ENCODE data around the gene NCKAP5. TPM values are rescaled to one million over a fixed set of nuclear protein-coding genes. Genes with fewer than 3 reads are reported as not detected.

NCKAP5 gene
- total and polyA plus RNA-seq, 2 of the 13 experiments (the other 11 are each of a cell fraction or from before 2014, with no cell fraction given): 0.01 TPM; not detected in 1

- Histone ChIP-seq H3K36me3 (replicated peaks in 1 of 2; ENCODE audit: control insufficient read depth in 1 of 2, insufficient read depth in 2 of 2, low read length in 2 of 2) (no peaks in the 10 kb centered on the region), H3K9me3 (ENCODE audit: low read length) (no peaks in the 10 kb centered on the region), H3K4me3 (replicated peaks in 1 of 3; ENCODE audit: insufficient read depth in 1 of 3, low read depth in 2 of 3, low read length in 3 of 3) (no peak overlapping the region), H3K4me1 (ENCODE audit: insufficient read depth, low read length) (peaks cover 10% of the 10 kb centered on the region), H2AFZ (ENCODE audit: low read length) (no peak overlapping the region), H4K20me1 (ENCODE audit: insufficient read depth, low read length) (no peaks in the 10 kb centered on the region), H3K9ac (ENCODE audit: insufficient read depth, low read depth, low read length) (no peak overlapping the region), H3K79me2 (ENCODE audit: insufficient read depth, low read length) (no peaks in the 10 kb centered on the region), H3K27ac (ENCODE audit: extremely low read length, insufficient read depth, low read length) (no peak overlapping the region), H3K4me2 (ENCODE audit: low read depth, low read length) (no peak overlapping the region), H3K27me3 (ENCODE audit: control insufficient read depth in 1 of 2, insufficient read depth in 2 of 2, low read length in 2 of 2) (no peaks in the 10 kb centered on the region)
- no peak for ATAC-seq
- intact Hi-C loops (cut with micrococcal nuclease; ENCODE audit: unreplicated experiment): no loop called here
- in situ Hi-C loops (cut with HindIII; ENCODE audit: extremely low pct_ligation_motif_present, low pct_unique_long_range_greater_than_20kb): no loop called here
- ChIA-PET POLR2A (no interaction called here), CTCF (ENCODE audit: low intra/inter-chr PET ratio, low total read pairs) (no interaction called here)
- WGBS (ENCODE audit: low lambda C conversion rate): 17% methylated on average over 1 of the region's 1 CpG
- no peak for TF ChIP-seq SETDB1 (CRISPR knock-in tag; IDR thresholded peaks at IDR 0.05; ENCODE audit: borderline replicate concordance)
- TF ChIP-seq KAT8 (CRISPR knock-in tag; IDR thresholded peaks at IDR 0.05): no peak
- no peak for TF ChIP-seq ETV5 (CRISPR knock-in tag; IDR thresholded peaks at IDR 0.05; ENCODE audit: borderline replicate concordance)
- TF ChIP-seq ATM (IDR thresholded peaks at IDR 0.05; ENCODE audit: borderline replicate concordance): no peak
- no peak for TF ChIP-seq ZSCAN5A (CRISPR knock-in tag; IDR thresholded peaks at IDR 0.05; ENCODE audit: borderline replicate concordance)
- TF ChIP-seq ZNF180 (CRISPR knock-in tag; IDR thresholded peaks at IDR 0.05; ENCODE audit: borderline replicate concordance, low read depth): no peak
- no peak for TF ChIP-seq CHCHD3 (CRISPR knock-in tag; IDR thresholded peaks at IDR 0.05)
- no peak for TF ChIP-seq ZNF446 (CRISPR knock-in tag; IDR thresholded peaks at IDR 0.05)
- no peak for TF ChIP-seq MYC (CRISPR knock-in tag; IDR thresholded peaks at IDR 0.05; ENCODE audit: borderline replicate concordance)
- FAIRE-seq: no peak
- DNase-seq (ENCODE audit: low spot score): no peak
- BruUV-seq (replicated peaks): no TSS peak
Observed at GRCh38 chr2:133574620-133575019, 6.4 kb upstream of the NCKAP5 start.

All from HepG2 (cell line).